DND-41 (cell line): ENCODE measurements around the gene PERP.

Experiments
- CTCF ChIP-seq: IDR thresholded peaks from 2 replicates; pipeline ENCODE4 v1.5.1; 2012; ENCODE audit warnings: borderline replicate concordance, low read length, moderate library complexity, mild to moderate bottlenecking; ENCODE audit not compliant: poor library complexity, severe bottlenecking; ENCODE audit errors: extremely low read depth
- EZH2 ChIP-seq: IDR thresholded peaks from 3 replicates; pipeline ENCODE4 v1.6.1; 2012; ENCODE audit warnings: borderline replicate concordance, low read depth, mild to moderate bottlenecking, moderate library complexity, low read length, inconsistent platforms; ENCODE audit not compliant: severe bottlenecking

DNA sequence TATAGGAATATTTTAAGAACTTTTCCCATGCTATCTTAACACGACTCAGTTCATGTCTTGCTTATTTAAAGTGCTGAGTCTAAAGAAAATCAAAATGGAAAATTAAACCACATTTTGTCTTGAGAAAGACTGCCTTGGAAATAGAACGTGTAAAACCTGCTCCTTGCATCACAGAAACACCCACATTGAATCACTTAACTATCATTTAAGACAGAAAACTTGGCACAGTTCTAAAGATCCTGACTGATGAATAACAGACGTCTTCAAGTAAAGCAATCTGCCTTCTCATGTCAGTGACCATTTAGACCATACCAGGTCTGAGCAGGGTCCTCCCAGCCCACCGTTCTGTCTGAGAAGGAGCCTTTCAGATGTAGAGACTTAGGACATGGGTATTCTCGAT is 7.4 kb downstream of the PERP start:
- TF ChIP-seq CTCF (no peak), EZH2 (no peak)
